HepG2 (cell line): ENCODE results near the gene CKM. TPM values are rescaled to one million over a fixed set of nuclear protein-coding genes. Genes with fewer than 3 reads are reported as not detected.

Experiments
- ATAC-seq: fragments of 200-7000 bp; cut with Tn5 transposase; 3 replicates; pipeline ENCODE4 v1.9.1; 2020; ENCODE audit warnings: mild to moderate bottlenecking, moderate library complexity
- BruUV-seq: library from RNA; stranded (reverse); fragments of 400-500 nt; replicated peaks from 2 replicates; lab custom pipeline; 2021; lab: Mats Ljungman, UMichigan
- CTCF ChIA-PET: fragments of 300-600 bp; formaldehyde crosslinking; extraction: SDS; loops from one replicate; lab custom pipeline; 2021; ENCODE audit warnings: low total read pairs, inconsistent platforms, low intra/inter-chr PET ratio; lab: Yijun Ruan, JAX
- POLR2A ChIA-PET: fragments of 350-600 bp; sonication (Branson Sonifier 250); formaldehyde crosslinking; loops from one replicate; lab custom pipeline; 2020; ENCODE audit warnings: antibody characterized with exemption, inconsistent platforms; lab: Yijun Ruan, JAX
- DNase-seq: peaks from one replicate; pipeline ENCODE4 v3.0.0-alpha.2; 2015; ENCODE audit warnings: low spot score
- FAIRE-seq: peaks from 3 replicates; lab custom pipeline; 2011; peaks lifted over from hg19 to GRCh38; lab: Jason Lieb, UNC
- H2AFZ ChIP-seq: one replicate; pipeline ENCODE4 v1.6.1; 2011; ENCODE audit warnings: low read length, inconsistent platforms
- H3K27ac ChIP-seq: fragments of 300-600 bp; 3 replicates; pipeline ENCODE4 v1.8.0; 2011; ENCODE audit warnings: mixed run types, mild to moderate bottlenecking, mixed read lengths, low read length, inconsistent platforms; ENCODE audit not compliant: insufficient read depth; ENCODE audit errors: extremely low read length
- H3K27me3 ChIP-seq, 2 experiments: fragments of 200-600 bp in 1 of 2; 2 replicates in 1 of 2; 3 replicates in 1 of 2; pipeline versions ENCODE4 v1.6.0 to v1.8.0; 2011; ENCODE audit warnings: low read length in 2 of 2, mild to moderate bottlenecking in 2 of 2, moderate library complexity in 2 of 2, inconsistent platforms in 1 of 2; ENCODE audit not compliant: insufficient read depth in 2 of 2, control insufficient read depth in 1 of 2
- H3K36me3 ChIP-seq, 2 experiments: fragments of 200-600 bp in 1 of 2; replicated peaks in 1 of 2; 2 replicates in 1 of 2; 3 replicates in 1 of 2; pipeline versions ENCODE4 v1.5.1 to v1.8.0; 2011; ENCODE audit warnings: low read length in 2 of 2, inconsistent platforms in 1 of 2; ENCODE audit not compliant: insufficient read depth in 2 of 2, control insufficient read depth in 1 of 2
- H3K4me1 ChIP-seq: 2 replicates; pipeline ENCODE4 v1.5.1; 2012; ENCODE audit warnings: low read length, inconsistent platforms; ENCODE audit not compliant: insufficient read depth
- H3K4me2 ChIP-seq: 2 replicates; pipeline ENCODE4 v1.6.0; 2011; ENCODE audit warnings: low read depth, low read length, inconsistent platforms
- H3K4me3 ChIP-seq, 3 experiments: fragments of 200-600 bp in 1 of 3; sonication (generic), shearing (Covaris generic) in 1 of 3; replicated peaks in 1 of 3; 2 replicates each; pipeline ENCODE4 v1.5.1; 2011 to 2016; ENCODE audit warnings: low read length in 3 of 3, inconsistent platforms in 2 of 3, low read depth in 2 of 3, mild to moderate bottlenecking in 2 of 3, control low read depth in 1 of 3, mixed read lengths in 1 of 3; ENCODE audit not compliant: insufficient read depth in 1 of 3
- H3K79me2 ChIP-seq: one replicate; pipeline ENCODE4 v1.6.1; 2011; ENCODE audit warnings: low read length, inconsistent platforms; ENCODE audit not compliant: insufficient read depth
- H3K9ac ChIP-seq: 2 replicates; pipeline ENCODE4 v1.6.0; 2011; ENCODE audit warnings: mild to moderate bottlenecking, low read depth, low read length, inconsistent platforms; ENCODE audit not compliant: insufficient read depth
- H3K9me3 ChIP-seq: 2 replicates; pipeline ENCODE4 v1.5.1; 2012; ENCODE audit warnings: mild to moderate bottlenecking, low read length
- H4K20me1 ChIP-seq: 2 replicates; pipeline ENCODE4 v1.6.0; 2011; ENCODE audit warnings: inconsistent platforms, mild to moderate bottlenecking, low read length, moderate library complexity; ENCODE audit not compliant: insufficient read depth
- AGO2 ChIP-seq: fragments of 200-400 bp; formaldehyde crosslinking; optimal IDR thresholded peaks from 2 replicates; pipeline ENCODE3; 2017; ENCODE audit warnings: mild to moderate bottlenecking, low read depth, low read length, moderate library complexity
- NPAS2 ChIP-seq: sonication (generic); formaldehyde crosslinking; IDR thresholded peaks from 2 replicates; pipeline ENCODE4 v1.8.0; 2022; ENCODE audit warnings: mild to moderate bottlenecking, missing genetic modification reagents, borderline replicate concordance
- ZBTB10 ChIP-seq: sonication (generic); formaldehyde crosslinking; IDR thresholded peaks from 2 replicates; pipeline ENCODE4 v1.4.0; 2020; ENCODE audit warnings: missing genetic modification reagents, borderline replicate concordance
- ZMYM4 ChIP-seq: sonication (generic); formaldehyde crosslinking; IDR thresholded peaks from 2 replicates; pipeline ENCODE4 v1.8.1; 2023; ENCODE audit warnings: mild to moderate bottlenecking, missing genetic modification reagents
- ZNF503 ChIP-seq: sonication (generic); formaldehyde crosslinking; IDR thresholded peaks from 2 replicates; pipeline ENCODE4 v1.4.0; 2020; ENCODE audit warnings: missing genetic modification reagents
- WGBS: methylation state at CpG from one replicate; pipeline ENCODE4 v1.1.6; 2017; ENCODE audit warnings: low lambda C conversion rate; 5-methylcytosine and 5-hydroxymethylcytosine counted together
- in situ Hi-C: cut with HindIII; loops from 2 replicates; pipeline ENCODE4 v1.10.0; 2017; ENCODE audit warnings: low pct_unique_long_range_greater_than_20kb; ENCODE audit not compliant: extremely low pct_ligation_motif_present
- intact Hi-C: fragments of 100-400 bp; cut with micrococcal nuclease; formaldehyde crosslinking; loops from one replicate; pipeline ENCODE4 v1.10.0; 2022; ENCODE audit not compliant: unreplicated experiment
- polyA plus RNA-seq, 8 experiments: library from polyadenylated mRNA; depleted of rRNA in 3 of 8; stranded (reverse) in 7 of 8; unstranded in 1 of 8; fragments of >200 nt; fragmentation: Illumina TruSeq in 4 of 8; extraction: Trizol in 4 of 8; gene quantifications; 2 replicates each; pipeline versions ENCODE4 v1.2.1 to v1.2.3, GENCODE V29; 2011 to 2016; ENCODE audit warnings: low read depth in 4 of 8, missing spikeins in 1 of 8, mixed read lengths in 1 of 8; ENCODE audit not compliant: insufficient read depth in 1 of 8
- total RNA-seq, 5 experiments: library from RNA; depleted of rRNA; stranded (reverse); fragments of >200 nt; fragmentation: Illumina TruSeq; extraction: Trizol; gene quantifications; 2 replicates each; pipeline ENCODE4 v1.2.3, GENCODE V29; 2016; ENCODE audit warnings: low read depth in 1 of 5
- TF ChIP-seq, protein P1 (sequence below): sonication (generic); formaldehyde crosslinking; IDR thresholded peaks from 2 replicates; pipeline ENCODE4 v1.5.0; 2020; ENCODE audit warnings: missing genetic modification reagents, mild to moderate bottlenecking, borderline replicate concordance

CKM gene
- total and polyA plus RNA-seq, 2 of the 13 experiments (the other 11 are each of a cell fraction or from before 2014, with no cell fraction given): 0.54 to 0.80 TPM

- TF ChIP-seq ZBTB10 (no peak), NPAS2 (CRISPR knock-in tag) (no peak), ZNF503 (CRISPR knock-in tag) (no peak)
- TF ChIP-seq, protein P1, sequence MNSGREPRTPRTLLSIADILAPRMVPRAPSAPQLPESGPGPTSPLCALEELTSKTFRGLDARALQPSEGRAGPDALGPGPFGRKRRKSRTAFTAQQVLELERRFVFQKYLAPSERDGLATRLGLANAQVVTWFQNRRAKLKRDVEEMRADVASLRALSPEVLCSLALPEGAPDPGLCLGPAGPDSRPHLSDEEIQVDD (CRISPR knock-in tag): no peak
These were observed 29.8 kb upstream of the CKM start (continued) for GRCh38 chr19:45352471-45352870.

DNA sequence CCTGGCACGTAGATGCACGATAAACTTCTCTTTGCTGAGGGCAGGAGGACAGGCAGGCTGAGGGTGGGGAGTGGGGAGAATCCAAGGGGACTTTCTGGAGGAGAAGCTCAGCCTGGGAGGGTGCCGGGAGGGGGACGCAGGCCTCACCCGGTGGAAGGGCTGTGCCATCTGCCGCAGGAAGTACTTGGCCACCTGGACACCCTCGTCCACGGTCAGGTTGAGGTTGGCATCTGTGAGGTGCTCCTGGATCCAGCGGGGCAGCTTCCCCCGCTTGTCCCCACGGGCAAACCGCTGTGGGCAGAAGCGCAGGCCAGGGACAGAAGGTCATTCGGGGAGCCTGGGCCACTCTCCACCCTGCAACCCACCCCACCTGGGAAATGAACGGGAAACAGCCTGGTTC, 29.4 kb upstream of the CKM start:
- ATAC-seq (no peak), FAIRE-seq (no peak), DNase-seq (no peak)
- 100% methylated on average over 2 of the region's 15 CpGs for WGBS
- Histone ChIP-seq H3K4me2 (no peak overlapping the region), H2AFZ (no peak overlapping the region), H3K27ac (no peak overlapping the region), H4K20me1 (no peaks in the 10 kb centered on the region), H3K36me3 (peaks cover 22 to 59% of the 10 kb centered on the region in 2 experiments; a peak in 4 of 5 replicates), H3K79me2 (no peaks in the 10 kb centered on the region), H3K9me3 (no peaks in the 10 kb centered on the region), H3K4me1 (no peaks in the 10 kb centered on the region), H3K9ac (no peak overlapping the region), H3K27me3 (peaks cover 0 to 6% of the 10 kb centered on the region in 2 experiments; a peak in 1 of 5 replicates), H3K4me3 (no peak overlapping the region)
- intact Hi-C loops (no loop called here), in situ Hi-C loops (no loop called here)
- ChIA-PET POLR2A (no interaction called here), CTCF (no interaction called here)
- BruUV-seq: no TSS peak
- TF ChIP-seq AGO2 (peak; percentile 8), ZMYM4 (CRISPR knock-in tag) (no peak)
